Peyer's patch (tissue), 4 donors: ENCODE data around the gene STIM2.

ENCODE experiments used
- POLR2A ChIP-seq, 2 donors: fragments of 450-650 bp; IDR thresholded peaks; one replicate each; pipeline ENCODE4 v1.5.1; 2017; ENCODE audit warnings: antibody characterized with exemption in 2 of 2, mild to moderate bottlenecking in 2 of 2, moderate library complexity in 2 of 2
- TF ChIP-seq, protein P1 (sequence below), 6 experiments: fragments of 450-650 bp in 4 of 6; fragments of 200-600 bp in 2 of 6; sonication (generic) in 1 of 6; IDR thresholded peaks; one replicate each; pipeline ENCODE4 v1.5.1; 2017 to 2019; ENCODE audit warnings: antibody characterized with exemption in 6 of 6, mild to moderate bottlenecking in 3 of 6, moderate library complexity in 1 of 6

DNA sequence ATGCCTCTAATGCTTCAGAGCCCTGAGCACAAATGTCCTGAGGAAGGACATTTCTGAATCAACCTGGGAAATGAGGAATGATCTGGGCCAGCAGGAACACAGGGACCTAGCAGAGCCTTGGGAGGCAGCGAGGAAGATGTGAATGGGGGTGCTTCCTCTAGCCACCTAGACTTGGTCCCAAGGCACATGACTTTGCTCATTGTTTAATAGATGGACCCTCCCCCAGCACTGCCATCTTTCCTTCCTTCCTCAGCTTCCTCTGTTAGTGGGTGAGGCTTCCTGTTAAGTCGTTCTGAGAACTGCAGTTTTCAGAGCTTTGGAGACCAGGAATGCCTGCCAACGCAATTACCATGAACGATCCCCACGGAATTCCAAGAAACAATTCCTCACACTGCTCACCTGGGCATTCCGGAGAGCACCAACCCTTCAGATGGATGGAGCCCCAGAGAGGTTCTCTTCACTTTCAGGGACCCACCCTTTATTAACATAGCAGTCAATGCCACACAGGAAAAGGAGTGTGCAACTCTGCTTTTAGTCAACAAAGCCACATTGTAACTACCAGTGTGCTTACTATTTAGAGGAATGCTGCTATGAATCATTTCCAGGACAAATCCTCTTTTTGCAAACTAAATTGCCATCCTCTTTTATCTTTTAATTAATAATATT, 48.5 kb upstream of the STIM2 start:
- TF ChIP-seq, protein P1, sequence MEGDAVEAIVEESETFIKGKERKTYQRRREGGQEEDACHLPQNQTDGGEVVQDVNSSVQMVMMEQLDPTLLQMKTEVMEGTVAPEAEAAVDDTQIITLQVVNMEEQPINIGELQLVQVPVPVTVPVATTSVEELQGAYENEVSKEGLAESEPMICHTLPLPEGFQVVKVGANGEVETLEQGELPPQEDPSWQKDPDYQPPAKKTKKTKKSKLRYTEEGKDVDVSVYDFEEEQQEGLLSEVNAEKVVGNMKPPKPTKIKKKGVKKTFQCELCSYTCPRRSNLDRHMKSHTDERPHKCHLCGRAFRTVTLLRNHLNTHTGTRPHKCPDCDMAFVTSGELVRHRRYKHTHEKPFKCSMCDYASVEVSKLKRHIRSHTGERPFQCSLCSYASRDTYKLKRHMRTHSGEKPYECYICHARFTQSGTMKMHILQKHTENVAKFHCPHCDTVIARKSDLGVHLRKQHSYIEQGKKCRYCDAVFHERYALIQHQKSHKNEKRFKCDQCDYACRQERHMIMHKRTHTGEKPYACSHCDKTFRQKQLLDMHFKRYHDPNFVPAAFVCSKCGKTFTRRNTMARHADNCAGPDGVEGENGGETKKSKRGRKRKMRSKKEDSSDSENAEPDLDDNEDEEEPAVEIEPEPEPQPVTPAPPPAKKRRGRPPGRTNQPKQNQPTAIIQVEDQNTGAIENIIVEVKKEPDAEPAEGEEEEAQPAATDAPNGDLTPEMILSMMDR (IDR thresholded peaks at IDR 0.05), result no peak
- no peak for TF ChIP-seq POLR2A (IDR thresholded peaks at IDR 0.05)
